Esophagus muscularis mucosa (tissue), 3 donors: Measurements from ENCODE around the gene RNF5.

Source experiments
- POLR2AphosphoS5 ChIP-seq, 2 donors: sonication (generic); formaldehyde crosslinking; IDR thresholded peaks; one replicate each; pipeline ENCODE4 v1.6.1; 2017; ENCODE audit warnings: antibody characterized with exemption in 2 of 2
- TF ChIP-seq, protein P1 (sequence below), 3 experiments: fragments of 200-600 bp in 2 of 3; fragments of 450-650 bp in 1 of 3; sonication (generic) in 2 of 3; IDR thresholded peaks; one replicate each; pipeline ENCODE4 v1.5.1; 2017 to 2019; ENCODE audit warnings: antibody characterized with exemption in 3 of 3, mild to moderate bottlenecking in 2 of 3, moderate library complexity in 1 of 3

DNA sequence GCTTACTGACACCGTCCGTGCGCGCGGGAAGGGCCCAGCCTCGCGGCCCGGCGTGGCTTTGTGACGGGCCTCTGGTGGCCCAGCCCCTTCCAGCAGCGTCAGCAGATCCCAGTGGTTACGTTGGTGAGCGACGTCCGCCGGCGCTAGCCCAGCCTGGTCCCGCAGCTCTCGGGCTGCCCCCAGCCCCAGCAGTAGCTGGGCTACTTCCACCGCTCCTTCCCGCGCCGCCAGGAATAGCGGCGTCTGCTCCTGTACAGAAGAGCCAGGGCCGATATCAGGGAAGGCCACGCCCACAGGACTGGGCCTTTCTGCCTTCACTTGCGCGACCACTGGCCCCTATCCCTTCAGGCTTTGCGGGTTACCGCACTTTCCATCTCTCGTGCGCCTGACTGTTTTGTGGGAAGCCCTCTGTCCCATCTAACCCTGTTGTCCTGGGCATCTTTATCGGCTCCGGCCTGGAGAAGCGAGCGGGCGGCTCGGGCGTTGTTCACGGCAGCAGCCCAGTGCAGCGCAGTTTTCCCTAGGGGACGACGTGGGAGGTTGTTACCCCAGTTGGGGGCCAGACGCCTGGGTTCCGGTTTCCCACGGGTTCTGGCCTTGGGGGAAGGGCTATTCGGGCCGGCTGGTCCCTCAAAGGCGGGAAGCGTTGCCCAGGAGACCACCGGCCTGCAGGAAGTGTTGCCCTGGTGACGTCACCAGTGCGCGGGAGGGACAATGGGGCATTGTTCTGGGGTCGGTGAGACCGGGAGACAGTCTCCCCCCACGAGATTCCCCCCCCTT, 17.9 kb downstream of the RNF5 start:
- TF ChIP-seq, protein P1, sequence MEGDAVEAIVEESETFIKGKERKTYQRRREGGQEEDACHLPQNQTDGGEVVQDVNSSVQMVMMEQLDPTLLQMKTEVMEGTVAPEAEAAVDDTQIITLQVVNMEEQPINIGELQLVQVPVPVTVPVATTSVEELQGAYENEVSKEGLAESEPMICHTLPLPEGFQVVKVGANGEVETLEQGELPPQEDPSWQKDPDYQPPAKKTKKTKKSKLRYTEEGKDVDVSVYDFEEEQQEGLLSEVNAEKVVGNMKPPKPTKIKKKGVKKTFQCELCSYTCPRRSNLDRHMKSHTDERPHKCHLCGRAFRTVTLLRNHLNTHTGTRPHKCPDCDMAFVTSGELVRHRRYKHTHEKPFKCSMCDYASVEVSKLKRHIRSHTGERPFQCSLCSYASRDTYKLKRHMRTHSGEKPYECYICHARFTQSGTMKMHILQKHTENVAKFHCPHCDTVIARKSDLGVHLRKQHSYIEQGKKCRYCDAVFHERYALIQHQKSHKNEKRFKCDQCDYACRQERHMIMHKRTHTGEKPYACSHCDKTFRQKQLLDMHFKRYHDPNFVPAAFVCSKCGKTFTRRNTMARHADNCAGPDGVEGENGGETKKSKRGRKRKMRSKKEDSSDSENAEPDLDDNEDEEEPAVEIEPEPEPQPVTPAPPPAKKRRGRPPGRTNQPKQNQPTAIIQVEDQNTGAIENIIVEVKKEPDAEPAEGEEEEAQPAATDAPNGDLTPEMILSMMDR (IDR thresholded peaks at IDR 0.05), result no peak
- peak; percentile 94 to 100 for TF ChIP-seq POLR2AphosphoS5 (IDR thresholded peaks at IDR 0.05)
